ENCODE measurements around the gene KCTD6. TPM values are rescaled to one million over a fixed set of nuclear protein-coding genes. Genes with fewer than 3 reads are reported as not detected.

KCTD6 gene
- total RNA-seq, 4 donors from 2014 or later = 10.3 to 14.9 (median 11.9) TPM

DNA sequence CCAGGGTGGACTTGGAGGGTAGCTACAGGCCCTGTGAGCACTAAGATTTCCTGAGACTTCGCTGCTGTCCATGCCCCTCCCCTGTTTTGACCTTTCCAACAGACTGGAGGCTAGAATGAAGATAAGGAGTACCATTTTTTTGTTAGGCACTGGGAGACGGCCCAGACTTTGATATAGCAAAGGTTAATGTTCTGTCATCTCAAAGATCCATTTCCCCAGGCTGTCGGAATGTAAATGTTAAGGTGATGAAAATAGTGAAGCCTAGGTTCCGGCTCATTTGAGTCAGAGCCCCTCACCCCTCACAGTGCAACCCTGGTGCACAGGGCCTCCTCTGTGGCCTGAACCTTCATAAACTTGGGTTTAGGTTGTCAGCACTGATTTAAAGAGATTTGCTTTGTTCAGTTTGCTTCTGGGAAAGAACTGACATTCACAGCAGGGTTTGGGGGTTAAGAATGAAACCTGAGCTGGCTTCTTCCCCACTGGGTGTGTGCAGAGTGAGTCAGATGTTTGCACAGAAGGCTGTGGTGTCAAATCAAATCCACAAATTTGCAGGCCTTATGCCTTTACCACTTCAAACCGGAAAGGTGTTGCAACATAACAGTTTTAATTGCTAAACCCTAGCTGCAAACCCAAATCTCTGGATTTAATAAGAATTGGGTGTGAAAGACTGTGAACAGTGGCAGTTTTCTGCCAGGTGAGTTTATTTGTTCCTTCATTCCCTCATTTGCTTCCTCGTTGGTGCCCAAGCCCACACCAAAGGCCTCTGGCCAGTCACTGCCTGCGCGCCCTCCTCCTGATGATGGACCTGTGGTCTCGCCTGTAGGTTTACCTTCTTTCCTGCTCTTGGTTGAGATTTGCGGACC lies 20.6 kb upstream of the KCTD6 start:
- no peak overlapping the region for H3K4me3 ChIP-seq
- no peaks in the 10 kb centered on the region for H3K36me3 ChIP-seq
- TF ChIP-seq, protein P1, sequence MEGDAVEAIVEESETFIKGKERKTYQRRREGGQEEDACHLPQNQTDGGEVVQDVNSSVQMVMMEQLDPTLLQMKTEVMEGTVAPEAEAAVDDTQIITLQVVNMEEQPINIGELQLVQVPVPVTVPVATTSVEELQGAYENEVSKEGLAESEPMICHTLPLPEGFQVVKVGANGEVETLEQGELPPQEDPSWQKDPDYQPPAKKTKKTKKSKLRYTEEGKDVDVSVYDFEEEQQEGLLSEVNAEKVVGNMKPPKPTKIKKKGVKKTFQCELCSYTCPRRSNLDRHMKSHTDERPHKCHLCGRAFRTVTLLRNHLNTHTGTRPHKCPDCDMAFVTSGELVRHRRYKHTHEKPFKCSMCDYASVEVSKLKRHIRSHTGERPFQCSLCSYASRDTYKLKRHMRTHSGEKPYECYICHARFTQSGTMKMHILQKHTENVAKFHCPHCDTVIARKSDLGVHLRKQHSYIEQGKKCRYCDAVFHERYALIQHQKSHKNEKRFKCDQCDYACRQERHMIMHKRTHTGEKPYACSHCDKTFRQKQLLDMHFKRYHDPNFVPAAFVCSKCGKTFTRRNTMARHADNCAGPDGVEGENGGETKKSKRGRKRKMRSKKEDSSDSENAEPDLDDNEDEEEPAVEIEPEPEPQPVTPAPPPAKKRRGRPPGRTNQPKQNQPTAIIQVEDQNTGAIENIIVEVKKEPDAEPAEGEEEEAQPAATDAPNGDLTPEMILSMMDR (IDR thresholded peaks at IDR 0.05) = no peak
- no peak for TF ChIP-seq POLR2A (IDR thresholded peaks at IDR 0.05)
- DNase-seq = peak in 1 of 3 donors; percentile 61
- no peaks in the 10 kb centered on the region for H3K27me3 ChIP-seq
- H3K27ac ChIP-seq = peak overlapping the region in 2 of 4 donors; percentile 33 to 66
- no peaks in the 10 kb centered on the region for H3K9me3 ChIP-seq
- H3K4me1 ChIP-seq = peaks cover 0 to 12% (median 2%) of the 10 kb centered on the region in 4 donors

DNA sequence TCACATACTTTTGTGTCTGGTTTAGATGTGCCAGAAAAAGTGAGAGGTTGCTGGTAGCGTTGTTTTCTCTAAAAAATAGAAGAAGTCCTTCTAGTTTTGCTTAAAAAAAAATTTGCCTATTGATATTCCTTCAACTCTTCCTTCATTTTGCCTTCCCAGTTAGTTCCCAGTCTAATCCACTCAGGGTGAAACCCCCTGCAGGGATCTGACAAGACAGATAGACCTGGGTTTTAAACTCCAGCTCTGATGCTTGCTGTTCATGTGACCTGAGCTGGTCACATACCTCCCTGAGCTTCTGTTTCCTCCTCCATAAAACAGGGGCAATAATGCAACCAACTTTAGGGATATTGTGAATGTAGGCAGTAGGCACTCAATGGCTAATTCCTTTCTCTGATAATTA lies 18.6 kb upstream of the KCTD6 start:
- TF ChIP-seq, protein P1 (IDR thresholded peaks at IDR 0.05) = no peak
- TF ChIP-seq POLR2A (IDR thresholded peaks at IDR 0.05) = no peak
- no peak for DNase-seq
- Histone ChIP-seq H3K36me3 (no peaks in the 10 kb centered on the region), H3K9me3 (no peaks in the 10 kb centered on the region), H3K27me3 (no peaks in the 10 kb centered on the region), H3K4me3 (no peak overlapping the region), H3K4me1 (peaks cover 0 to 12% (median 2%) of the 10 kb centered on the region in 4 donors), H3K27ac (no peak overlapping the region)

DNA sequence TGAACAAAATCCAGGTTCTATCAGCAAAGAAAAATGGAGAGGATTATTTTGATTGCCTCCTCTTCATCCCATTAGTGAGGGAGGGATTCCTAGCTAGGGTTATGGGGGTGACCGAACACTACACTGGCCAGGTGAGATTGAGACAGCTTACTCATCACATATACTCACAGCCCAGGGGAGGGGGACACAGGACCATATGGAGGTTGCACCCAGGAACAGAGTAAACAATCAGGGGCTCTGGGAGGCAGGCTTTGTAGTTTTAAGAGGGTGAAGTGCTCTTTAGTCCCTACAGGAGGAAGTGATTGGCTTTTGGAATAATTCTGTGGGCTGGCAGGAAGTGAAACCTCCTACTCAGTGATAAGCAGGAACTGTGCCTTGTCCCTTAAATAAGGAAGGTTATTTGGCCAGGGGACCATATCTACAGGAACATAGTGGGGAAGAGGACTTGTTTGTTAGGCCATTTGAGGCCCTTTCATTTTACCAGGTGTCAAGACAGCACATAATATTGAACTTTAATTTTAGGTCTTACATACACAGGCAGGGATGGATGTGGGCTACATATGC lies 17.5 kb upstream of the KCTD6 start:
- Histone ChIP-seq H3K9me3 (no peaks in the 10 kb centered on the region), H3K36me3 (no peaks in the 10 kb centered on the region), H3K4me1 (peaks cover 0 to 12% (median 2%) of the 10 kb centered on the region in 4 donors), H3K27me3 (no peaks in the 10 kb centered on the region), H3K27ac (no peak overlapping the region), H3K4me3 (no peak overlapping the region)
- no peak for TF ChIP-seq POLR2A (IDR thresholded peaks at IDR 0.05)
- TF ChIP-seq, protein P1 (IDR thresholded peaks at IDR 0.05) = no peak
- DNase-seq = no peak

DNA sequence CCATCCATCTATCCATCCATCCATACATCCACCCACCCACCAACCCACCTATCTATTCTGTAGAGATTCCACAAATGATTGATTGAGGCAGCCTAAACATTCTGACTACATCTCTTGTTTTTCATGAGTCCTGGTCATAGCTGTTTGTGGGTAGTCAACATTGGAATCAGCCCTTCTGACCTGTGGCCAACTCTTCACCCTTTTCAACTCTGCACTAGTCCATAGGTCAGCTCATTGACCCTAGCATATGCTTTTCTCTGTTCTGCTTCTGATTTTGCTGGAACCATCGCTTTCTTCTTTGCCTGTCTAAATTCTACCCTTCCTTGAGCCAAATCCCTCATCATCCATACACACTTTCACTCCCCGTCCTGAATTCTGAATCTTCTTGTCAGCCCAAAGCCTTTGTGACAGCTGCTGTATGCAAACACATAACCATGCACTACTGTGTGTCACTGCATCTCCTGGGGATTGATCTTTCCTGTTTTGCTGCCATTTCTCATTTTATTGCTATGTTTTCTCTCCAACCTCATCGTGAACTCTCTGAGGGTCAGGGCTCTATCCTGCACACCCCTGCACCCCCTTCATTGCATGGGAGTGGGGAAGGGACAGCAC lies 16.8 kb upstream of the KCTD6 start:
- Histone ChIP-seq H3K27ac (no peak overlapping the region), H3K4me3 (no peak overlapping the region), H3K9me3 (no peaks in the 10 kb centered on the region), H3K4me1 (peaks cover 0 to 10% (median 2%) of the 10 kb centered on the region in 4 donors), H3K27me3 (no peaks in the 10 kb centered on the region), H3K36me3 (no peaks in the 10 kb centered on the region)
- no peak for DNase-seq
- TF ChIP-seq, protein P1 (IDR thresholded peaks at IDR 0.05) = no peak
- no peak for TF ChIP-seq POLR2A (IDR thresholded peaks at IDR 0.05)

DNA sequence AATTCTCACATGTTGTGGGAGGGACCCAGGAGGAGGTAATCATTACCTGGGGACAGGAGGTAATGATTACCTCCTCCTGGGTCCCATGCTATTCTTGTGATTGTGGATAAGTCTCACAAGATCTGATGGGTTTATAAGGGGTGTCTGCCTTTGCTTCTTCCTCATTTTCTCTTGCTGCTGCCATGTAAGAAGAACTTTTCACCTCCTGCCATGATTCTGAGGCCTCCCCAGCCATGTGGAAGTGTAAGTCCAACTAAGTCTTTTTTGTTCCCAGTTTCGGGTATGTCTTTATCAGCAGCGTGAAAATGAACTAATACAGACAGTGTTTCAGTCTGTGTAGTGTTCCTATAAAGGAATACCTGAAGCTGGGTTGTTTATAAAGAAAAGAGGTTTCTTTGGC lies 13.1 kb upstream of the KCTD6 start:
- TF ChIP-seq, protein P1 (IDR thresholded peaks at IDR 0.05) = no peak
- TF ChIP-seq POLR2A (IDR thresholded peaks at IDR 0.05) = no peak
- Histone ChIP-seq H3K27ac (no peak overlapping the region), H3K4me1 (no peaks in the 10 kb centered on the region), H3K9me3 (no peaks in the 10 kb centered on the region), H3K36me3 (no peaks in the 10 kb centered on the region), H3K27me3 (no peaks in the 10 kb centered on the region), H3K4me3 (no peak overlapping the region)
- no peak for DNase-seq

Measured in Peyer's patch (tissue), 4 donors.